Retinal pigment epithelial cell (primary cell): ENCODE results near the gene GNB1L.

Experiments used
- DNase-seq: peaks from one replicate; pipeline ENCODE4 v3.0.0-alpha.2; 2010; ENCODE audit warnings: low read depth
- H3K4me3 ChIP-seq: 2 replicates; pipeline ENCODE4 v1.5.1; 2011; ENCODE audit warnings: mild to moderate bottlenecking, low read length, control low read depth, moderate library complexity
- TF ChIP-seq, protein P1 (sequence below): conservative IDR thresholded peaks from 2 replicates; pipeline ENCODE4 v1.5.1; 2011; ENCODE audit warnings: low read depth, low read length, control low read depth, inconsistent platforms

Gene GNB1L

DNA sequence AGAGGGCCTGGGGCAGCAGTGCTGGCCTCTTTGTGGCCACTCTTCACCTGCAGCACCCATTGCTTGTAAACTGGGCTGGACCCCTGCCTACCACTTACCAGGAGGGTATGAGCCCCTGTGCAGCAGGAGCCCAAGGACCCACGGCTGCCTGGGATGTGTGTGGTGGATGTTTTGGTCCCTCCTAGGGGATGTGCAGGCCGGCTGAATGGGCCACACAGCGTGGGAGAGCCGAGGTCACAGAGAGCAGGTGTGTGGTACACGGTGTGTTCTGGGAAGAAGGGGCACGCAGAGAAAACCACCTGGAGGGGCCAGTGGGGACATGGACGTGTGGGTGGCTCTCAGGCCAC, 19.3 kb upstream of the GNB1L start:
- TF ChIP-seq, protein P1, sequence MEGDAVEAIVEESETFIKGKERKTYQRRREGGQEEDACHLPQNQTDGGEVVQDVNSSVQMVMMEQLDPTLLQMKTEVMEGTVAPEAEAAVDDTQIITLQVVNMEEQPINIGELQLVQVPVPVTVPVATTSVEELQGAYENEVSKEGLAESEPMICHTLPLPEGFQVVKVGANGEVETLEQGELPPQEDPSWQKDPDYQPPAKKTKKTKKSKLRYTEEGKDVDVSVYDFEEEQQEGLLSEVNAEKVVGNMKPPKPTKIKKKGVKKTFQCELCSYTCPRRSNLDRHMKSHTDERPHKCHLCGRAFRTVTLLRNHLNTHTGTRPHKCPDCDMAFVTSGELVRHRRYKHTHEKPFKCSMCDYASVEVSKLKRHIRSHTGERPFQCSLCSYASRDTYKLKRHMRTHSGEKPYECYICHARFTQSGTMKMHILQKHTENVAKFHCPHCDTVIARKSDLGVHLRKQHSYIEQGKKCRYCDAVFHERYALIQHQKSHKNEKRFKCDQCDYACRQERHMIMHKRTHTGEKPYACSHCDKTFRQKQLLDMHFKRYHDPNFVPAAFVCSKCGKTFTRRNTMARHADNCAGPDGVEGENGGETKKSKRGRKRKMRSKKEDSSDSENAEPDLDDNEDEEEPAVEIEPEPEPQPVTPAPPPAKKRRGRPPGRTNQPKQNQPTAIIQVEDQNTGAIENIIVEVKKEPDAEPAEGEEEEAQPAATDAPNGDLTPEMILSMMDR: no peak
- DNase-seq: no peak
- no peak overlapping the region for H3K4me3 ChIP-seq

DNA sequence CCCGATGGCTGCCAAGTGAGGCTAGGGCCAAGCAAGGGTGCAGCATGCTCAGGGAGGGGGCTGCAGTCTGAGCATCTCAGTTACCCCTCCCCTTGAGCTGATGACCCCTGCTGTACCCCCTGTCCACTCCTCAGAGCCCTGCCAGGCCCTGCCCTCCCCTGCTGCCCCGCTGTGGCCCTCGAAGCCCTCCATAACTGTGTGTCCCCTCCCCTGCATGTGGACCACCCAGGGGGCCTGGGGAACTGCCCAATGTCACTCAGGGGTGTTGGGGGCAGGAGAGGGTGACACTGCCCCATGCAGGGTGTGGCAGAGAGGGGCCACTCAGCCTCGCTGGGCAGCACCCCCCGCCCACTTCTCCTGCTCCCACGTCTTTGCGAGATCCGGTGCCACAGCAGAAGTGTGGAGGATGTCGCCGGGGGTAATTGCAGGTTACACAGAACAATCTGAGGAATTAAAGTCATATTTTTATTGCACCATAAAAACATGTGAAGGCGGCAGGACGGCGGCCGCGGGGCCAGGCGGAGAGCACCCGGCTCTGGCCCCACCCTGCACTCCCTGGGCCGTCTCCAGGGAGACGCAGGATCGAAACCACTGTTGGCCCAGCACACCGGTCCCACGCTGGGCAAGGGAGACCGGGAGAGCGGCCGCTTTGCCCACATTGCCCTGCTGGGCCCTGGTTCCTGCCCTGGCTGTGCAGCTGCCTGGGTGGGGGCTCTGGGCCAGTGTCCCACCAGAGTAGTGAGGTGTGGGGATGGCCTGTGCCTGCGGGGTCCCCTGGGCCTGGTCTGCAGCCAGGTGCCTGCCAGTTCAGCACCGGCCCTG, 18.7 kb upstream of the GNB1L start:
- no peak overlapping the region for H3K4me3 ChIP-seq
- DNase-seq: no peak

DNA sequence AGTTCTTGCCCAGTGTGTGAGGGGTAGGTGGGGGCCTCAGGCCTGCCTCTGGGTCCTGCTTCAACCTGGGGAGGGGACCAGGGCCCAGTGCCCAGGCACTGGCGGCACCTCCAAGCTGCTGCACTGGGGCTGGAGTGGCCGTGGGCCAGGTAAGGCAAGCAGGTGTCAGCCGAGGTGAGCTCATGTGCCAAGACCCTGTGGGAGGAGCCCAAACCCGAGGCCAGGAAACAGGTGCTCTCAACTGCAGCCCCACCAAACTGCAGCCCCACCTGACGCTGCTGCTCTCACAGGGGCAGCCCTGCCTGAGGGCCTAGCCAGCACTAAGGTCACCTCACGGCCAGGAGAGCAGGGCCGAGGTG, 18.1 kb upstream of the GNB1L start:
- no peak for DNase-seq
- TF ChIP-seq, protein P1: no peak
- no peak overlapping the region for H3K4me3 ChIP-seq

More for the DNA sequence above, 18.7 kb upstream of the GNB1L start:
- TF ChIP-seq, protein P1: no peak

DNA sequence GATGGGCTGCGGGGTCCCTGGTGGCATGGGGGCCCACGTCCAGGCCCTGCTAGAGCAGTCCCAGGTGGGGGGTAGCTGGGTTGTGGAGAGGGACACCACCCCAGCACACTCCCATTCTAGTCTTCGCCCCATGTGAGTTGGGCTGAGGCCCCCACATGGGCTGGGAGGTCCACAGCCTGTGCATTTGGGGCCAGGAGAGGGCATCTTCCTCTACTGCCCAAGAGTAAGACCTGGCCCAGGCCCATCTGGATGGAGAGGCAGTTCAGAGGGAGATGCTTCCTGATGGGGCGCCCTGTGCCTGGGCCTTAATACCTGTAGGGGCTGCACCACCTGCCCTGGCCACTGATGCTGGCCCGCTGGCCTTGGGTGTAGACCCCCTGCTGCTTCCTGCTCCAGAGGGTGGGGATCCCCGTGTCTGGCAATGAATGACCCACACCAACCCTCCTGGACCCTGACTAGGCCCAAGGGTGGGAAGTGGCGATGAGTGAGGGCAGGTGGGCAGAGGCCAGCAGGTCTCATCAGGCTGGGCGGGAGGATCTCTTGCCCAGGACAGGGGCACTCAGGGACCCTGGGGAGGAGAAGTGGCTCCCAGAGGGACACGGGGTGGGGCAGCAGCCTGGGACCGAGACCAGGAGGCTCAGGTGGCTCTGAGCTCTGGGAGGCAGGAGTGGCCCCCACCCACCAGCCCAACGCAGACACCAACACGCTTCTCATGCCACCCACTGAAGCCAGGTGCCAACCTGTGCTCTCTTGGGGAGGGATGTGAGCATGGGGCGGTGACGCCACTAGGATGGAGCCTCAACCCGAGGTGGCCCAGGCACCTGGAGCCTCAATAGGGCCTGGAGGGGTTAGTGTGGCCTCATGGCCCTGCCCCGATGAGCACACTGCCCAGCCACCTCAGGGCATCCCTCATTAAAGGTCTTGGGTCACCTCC, 17.4 kb upstream of the GNB1L start:
- H3K4me3 ChIP-seq: no peak overlapping the region
- DNase-seq: no peak
- TF ChIP-seq, protein P1: no peak

DNA sequence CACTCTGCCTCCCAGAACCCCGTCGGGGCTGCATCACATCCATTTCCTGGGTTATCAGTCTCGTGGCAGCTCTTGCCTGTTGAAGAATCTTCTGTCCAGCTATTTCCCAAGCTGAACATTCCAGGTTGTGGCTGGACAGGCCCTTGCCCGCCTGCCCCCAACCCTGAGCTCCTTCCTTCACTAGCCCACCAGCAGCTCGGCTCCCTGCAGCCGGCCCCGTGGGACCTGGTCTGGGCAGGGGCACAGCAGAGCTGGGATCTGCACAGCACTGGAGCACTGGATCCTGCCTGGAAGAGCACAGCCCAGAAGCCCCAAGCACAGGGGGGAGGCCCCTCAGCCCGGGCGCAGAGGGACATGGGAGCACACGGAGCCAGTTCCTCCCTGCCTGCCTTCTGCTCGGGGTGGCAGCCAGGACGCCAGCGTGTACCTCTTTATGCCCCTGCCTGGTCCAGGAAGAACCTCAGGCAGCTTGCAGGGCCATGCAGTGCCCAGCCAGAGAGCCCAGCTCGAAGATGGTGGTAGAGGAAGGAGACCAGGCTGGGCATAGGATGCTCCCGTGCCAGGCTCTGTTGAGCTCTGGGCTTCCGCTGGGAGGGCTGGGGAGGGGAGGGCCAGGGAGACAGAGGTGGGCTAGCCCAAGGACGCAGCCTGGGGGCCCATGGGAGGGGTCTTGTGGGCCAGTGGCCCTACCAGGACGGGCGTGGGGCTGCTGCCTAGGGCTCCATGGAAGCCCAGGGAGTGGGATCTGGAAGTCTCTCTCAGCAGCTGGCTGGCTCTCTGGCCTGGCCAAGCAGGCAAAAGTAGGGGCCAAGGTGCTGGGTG, 16.6 kb upstream of the GNB1L start:
- TF ChIP-seq, protein P1: no peak
- H3K4me3 ChIP-seq: no peak overlapping the region
- DNase-seq: no peak

DNA sequence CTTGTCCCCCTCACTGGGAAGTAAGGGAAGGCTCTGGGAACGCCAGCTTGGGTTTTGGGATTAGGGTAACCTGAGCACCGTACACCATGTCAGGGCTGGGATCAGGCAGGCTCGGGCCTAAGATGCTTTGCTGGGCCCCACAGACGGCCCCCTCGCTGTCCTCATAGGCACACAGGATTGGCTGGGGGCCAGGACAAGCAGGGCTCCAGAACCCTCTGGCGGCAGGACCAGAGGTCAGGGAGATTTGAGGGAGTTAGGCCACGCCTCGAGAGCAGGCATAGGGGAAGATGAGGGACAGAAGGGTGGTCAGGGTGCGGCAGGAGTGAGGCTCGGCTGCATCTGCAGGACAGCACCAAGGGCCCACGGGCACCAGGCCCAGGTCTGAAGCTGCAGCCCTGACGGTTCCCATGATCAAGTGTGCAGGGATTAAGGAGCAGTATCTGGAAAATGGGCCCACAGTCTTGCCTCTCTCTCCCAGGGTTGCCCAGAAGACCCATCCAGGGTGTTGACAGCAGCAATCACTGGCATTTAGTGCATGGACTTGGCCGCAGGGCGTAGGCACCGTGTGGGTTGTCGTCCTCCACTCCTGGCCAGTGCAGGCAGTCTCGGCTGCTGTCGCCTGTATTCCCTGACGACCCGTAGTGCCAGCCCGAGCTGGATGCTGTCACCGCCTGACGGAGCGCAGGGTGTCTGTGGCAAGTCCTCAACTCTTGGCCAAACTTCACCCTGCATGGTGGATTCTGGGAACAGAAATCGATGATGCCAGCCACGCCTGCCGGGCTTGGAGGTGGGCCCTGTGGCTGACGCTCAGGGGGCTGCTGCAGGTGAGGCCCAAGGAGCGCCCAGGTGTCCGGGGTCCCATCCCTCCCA, 15.7 kb upstream of the GNB1L start:
- TF ChIP-seq, protein P1: no peak
- no peak for DNase-seq
- no peak overlapping the region for H3K4me3 ChIP-seq
